Esophagus muscularis mucosa (tissue), 4 donors: Measurements from ENCODE around the gene RPL31. TPM values are rescaled to one million over a fixed set of nuclear protein-coding genes. Genes with fewer than 3 reads are reported as not detected.

Experiments
- DNase-seq: peaks from one replicate; pipeline ENCODE4 v3.0.0-alpha.2; 2017; ENCODE audit errors: extremely low spot score
- H3K27ac ChIP-seq, 4 donors: fragments of 200-600 bp; sonication (generic); replicated peaks in 1 of 4; 1 replicate in 3 of 4; 2 replicates in 1 of 4; pipeline ENCODE4 v1.5.1; 2016 to 2019; ENCODE audit warnings: mild to moderate bottlenecking in 1 of 4
- H3K27me3 ChIP-seq, 4 donors: fragments of 200-600 bp; sonication (generic); one replicate each; pipeline versions ENCODE4 v1.5.1 to v1.6.0; 2016 to 2019
- H3K36me3 ChIP-seq, 4 donors: fragments of 200-600 bp; sonication (generic); one replicate each; pipeline ENCODE4 v1.5.1; 2016 to 2019
- H3K4me1 ChIP-seq, 4 donors: fragments of 200-600 bp; sonication (generic); one replicate each; pipeline ENCODE4 v1.5.1; 2016 to 2019
- H3K4me3 ChIP-seq, 4 donors: fragments of 200-600 bp; sonication (generic); 1 replicate in 2 of 4; 2 replicates in 2 of 4; pipeline ENCODE4 v1.5.1; 2016 to 2019; ENCODE audit warnings: mild to moderate bottlenecking in 4 of 4, moderate library complexity in 1 of 4
- H3K9me3 ChIP-seq, 4 donors: fragments of 200-600 bp; sonication (generic); 1 replicate in 3 of 4; 2 replicates in 1 of 4; pipeline ENCODE4 v1.5.1; 2016 to 2019
- CTCF ChIP-seq, 3 experiments: fragments of 200-600 bp in 2 of 3; fragments of 450-650 bp in 1 of 3; sonication (generic) in 2 of 3; IDR thresholded peaks; one replicate each; pipeline ENCODE4 v1.5.1; 2017 to 2019; ENCODE audit warnings: antibody characterized with exemption in 3 of 3, mild to moderate bottlenecking in 2 of 3, moderate library complexity in 1 of 3
- EP300 ChIP-seq: sonication (generic); formaldehyde crosslinking; IDR thresholded peaks from one replicate; pipeline ENCODE4 v1.6.1; 2017; ENCODE audit warnings: antibody characterized with exemption
- POLR2A ChIP-seq: fragments of 450-650 bp; IDR thresholded peaks from one replicate; pipeline ENCODE4 v1.6.1; 2017; ENCODE audit warnings: antibody characterized with exemption, moderate library complexity, mild to moderate bottlenecking, low read depth
- POLR2AphosphoS5 ChIP-seq, 2 donors: sonication (generic); formaldehyde crosslinking; IDR thresholded peaks; one replicate each; pipeline ENCODE4 v1.6.1; 2017; ENCODE audit warnings: antibody characterized with exemption in 2 of 2
- WGBS: methylation state at CpG from one replicate; pipeline ENCODE4 v1.1.5; 2018; 5-methylcytosine and 5-hydroxymethylcytosine counted together
- intact Hi-C: fragments of 100-400 bp; cut with DNase I; formaldehyde crosslinking; loops from one replicate; pipeline ENCODE4 v1.15.1; 2023
- total RNA-seq, 4 donors: library from RNA; depleted of rRNA; stranded (reverse); fragments of >200 nt; gene quantifications; one replicate each; pipeline versions ENCODE4 v1.1.0 to v1.2.1, GENCODE V29; 2016

Gene RPL31
- total RNA-seq, 4 donors from 2014 or later: 645 to 2,101 (median 1,206) TPM

DNA sequence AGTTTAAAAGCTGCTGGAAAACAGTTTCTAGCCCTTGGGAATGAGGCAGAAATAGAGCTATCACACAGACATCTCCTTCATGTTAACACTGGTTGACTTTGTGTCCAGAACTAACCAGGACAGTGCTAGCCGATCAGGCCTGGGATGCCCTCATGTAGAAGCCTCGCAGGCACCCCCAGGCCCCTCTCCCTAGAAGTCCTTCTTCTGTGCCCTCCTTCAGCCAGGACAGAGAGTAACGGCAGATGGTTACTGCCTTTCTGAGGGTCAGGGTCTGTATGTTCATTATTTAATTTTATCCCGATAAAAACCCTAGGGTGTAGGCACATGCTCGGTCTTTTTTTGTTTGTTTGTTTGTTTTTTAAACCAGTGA lies 10.7 kb upstream of the RPL31 start:
- no peaks in the 10 kb centered on the region for H3K4me1 ChIP-seq
- H3K9me3 ChIP-seq: no peaks in the 10 kb centered on the region
- H3K36me3 ChIP-seq: peaks cover 15 to 80% (median 58%) of the 10 kb centered on the region in 4 donors
- intact Hi-C loops: loop anchor here (5.0 kb wide), 1 partner anchor 169 kb away; the partner anchor contains the start of gene NPAS2
- no peaks in the 10 kb centered on the region for H3K27me3 ChIP-seq
- TF ChIP-seq EP300: no peak
- no peak for TF ChIP-seq POLR2A
- TF ChIP-seq POLR2AphosphoS5 (IDR thresholded peaks at IDR 0.05): no peak
- no peak for TF ChIP-seq CTCF (IDR thresholded peaks at IDR 0.05)
- 91% methylated on average over 5 of the region's 5 CpGs for WGBS
- no peak overlapping the region for H3K4me3 ChIP-seq
- H3K27ac ChIP-seq: no peak overlapping the region
- DNase-seq: no peak

- TF ChIP-seq POLR2AphosphoS5 (IDR thresholded peaks at IDR 0.05): no peak
- no peak for TF ChIP-seq POLR2A
- TF ChIP-seq EP300: no peak
- no peak for TF ChIP-seq CTCF (IDR thresholded peaks at IDR 0.05)
- Histone ChIP-seq H3K36me3 (peaks cover 15 to 81% (median 58%) of the 10 kb centered on the region in 4 donors), H3K27me3 (no peaks in the 10 kb centered on the region), H3K27ac (no peak overlapping the region), H3K9me3 (no peaks in the 10 kb centered on the region), H3K4me3 (no peak overlapping the region), H3K4me1 (no peaks in the 10 kb centered on the region)
- intact Hi-C loops: loop anchor here (5.0 kb wide), 1 partner anchor 170 kb away; the partner anchor contains the start of gene NPAS2
- 82% methylated on average over 5 of the region's 6 CpGs for WGBS
- DNase-seq: no peak
These were observed 9.8 kb upstream of the RPL31 start for GRCh38 chr2:100992262-100992661.

- intact Hi-C loops: loop anchor here (5.0 kb wide), 1 partner anchor 171 kb away; the partner anchor contains the start of gene NPAS2
- TF ChIP-seq EP300 (no peak), CTCF (IDR thresholded peaks at IDR 0.05) (no peak), POLR2A (no peak), POLR2AphosphoS5 (IDR thresholded peaks at IDR 0.05) (no peak)
These were observed 8.8 kb upstream of the RPL31 start for GRCh38 chr2:100993294-100993693.

GRCh38 chr2:100995309-100996075 lies 6.6 kb upstream of the RPL31 start:
- H3K9me3 ChIP-seq: no peaks in the 10 kb centered on the region
- H3K4me3 ChIP-seq: no peak overlapping the region
- no peaks in the 10 kb centered on the region for H3K27me3 ChIP-seq
- no peak for TF ChIP-seq POLR2AphosphoS5 (IDR thresholded peaks at IDR 0.05)
- no peak for TF ChIP-seq CTCF (IDR thresholded peaks at IDR 0.05)
- TF ChIP-seq POLR2A: no peak
- no peak for TF ChIP-seq EP300
- 90% methylated on average over 28 of the region's 28 CpGs for WGBS
- intact Hi-C loops: no loop called here
- no peak overlapping the region for H3K27ac ChIP-seq
- peaks cover 7 to 61% (median 40%) of the 10 kb centered on the region in 4 donors for H3K36me3 ChIP-seq
- no peak for DNase-seq
- H3K4me1 ChIP-seq: no peaks in the 10 kb centered on the region

More at GRCh38 chr2:100993294-100993693, 8.8 kb upstream of the RPL31 start:
- H3K27me3 ChIP-seq: no peaks in the 10 kb centered on the region
- no peaks in the 10 kb centered on the region for H3K9me3 ChIP-seq
- no peak overlapping the region for H3K27ac ChIP-seq
- H3K4me1 ChIP-seq: no peaks in the 10 kb centered on the region
- 92% methylated on average over 16 of the region's 17 CpGs for WGBS
- no peak for DNase-seq
- no peak overlapping the region for H3K4me3 ChIP-seq
- H3K36me3 ChIP-seq: peaks cover 10 to 70% (median 50%) of the 10 kb centered on the region in 4 donors
